SK-N-SH (cell line): ENCODE data around the gene DNTT.

Experiments used
- EP300 ChIP-seq, 2 experiments: IDR thresholded peaks; 2 replicates each; pipeline versions ENCODE4 v1.4.0 to v1.6.1; 2012; ENCODE audit warnings: borderline replicate concordance in 1 of 2, low read depth in 1 of 2, low read length in 1 of 2
- FOXM1 ChIP-seq: IDR thresholded peaks from 2 replicates; pipeline ENCODE4 v1.4.0; 2012; ENCODE audit warnings: low read depth, mild to moderate bottlenecking
- GABPA ChIP-seq: IDR thresholded peaks from 2 replicates; pipeline ENCODE4 v1.4.0; 2012; ENCODE audit warnings: low read depth, mild to moderate bottlenecking
- GATA2 ChIP-seq: sonication (generic); formaldehyde crosslinking; IDR thresholded peaks from 2 replicates; pipeline ENCODE4 v1.5.0; 2020; ENCODE audit warnings: mild to moderate bottlenecking, missing genetic modification reagents
- MEF2A ChIP-seq: IDR thresholded peaks from 2 replicates; pipeline ENCODE4 v1.4.0; 2012; ENCODE audit warnings: low read depth, borderline replicate concordance
- SMC3 ChIP-seq: IDR thresholded peaks from 2 replicates; pipeline ENCODE4 v1.6.1; 2012; ENCODE audit warnings: low read depth, low read length, improper control_type of control experiment
- TAF1 ChIP-seq: IDR thresholded peaks from 2 replicates; pipeline ENCODE4 v1.6.1; 2012; ENCODE audit warnings: low read depth, mild to moderate bottlenecking, low read length, moderate library complexity, borderline replicate concordance
- TF ChIP-seq, protein P1 (sequence below): IDR thresholded peaks from 2 replicates; pipeline ENCODE4 v1.4.0; 2012; ENCODE audit warnings: low read depth
- TF ChIP-seq, protein P2 (sequence below): IDR thresholded peaks from 2 replicates; pipeline ENCODE4 v1.6.1; 2012; ENCODE audit warnings: mild to moderate bottlenecking, low read depth, low read length, moderate library complexity
- TF ChIP-seq, protein P3 (sequence below): fragments of 200-600 bp; sonication (generic); IDR thresholded peaks from 2 replicates; pipeline ENCODE4 v1.6.1; 2017; ENCODE audit warnings: antibody characterized with exemption, mild to moderate bottlenecking, moderate library complexity
- TF ChIP-seq, protein P4 (sequence below): IDR thresholded peaks from 2 replicates; pipeline ENCODE4 v1.4.0; 2012; ENCODE audit warnings: low read depth, borderline replicate concordance

DNA sequence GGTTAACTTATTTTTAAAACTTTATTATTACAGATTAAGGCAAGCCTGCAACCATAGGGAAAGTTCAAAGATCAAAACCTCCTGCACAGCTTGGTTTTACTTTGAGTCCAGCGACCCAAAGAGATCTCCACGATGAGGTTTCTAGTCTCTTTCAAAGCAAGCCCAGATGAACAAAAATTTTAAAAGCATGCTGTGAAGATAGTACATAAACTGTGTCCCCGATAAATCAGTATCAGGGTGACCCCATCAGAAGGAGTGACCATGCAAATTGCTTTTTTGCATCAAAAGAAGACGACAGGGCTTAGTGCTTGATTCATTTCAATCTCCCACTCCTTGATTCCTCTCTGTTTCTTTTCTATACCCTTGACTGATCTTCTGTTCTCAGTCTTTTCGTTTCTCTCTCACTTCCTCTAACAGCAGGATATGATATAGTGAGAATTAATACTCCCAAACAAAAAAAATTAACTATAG is 16.0 kb upstream of the DNTT start:
- TF ChIP-seq, protein P1, sequence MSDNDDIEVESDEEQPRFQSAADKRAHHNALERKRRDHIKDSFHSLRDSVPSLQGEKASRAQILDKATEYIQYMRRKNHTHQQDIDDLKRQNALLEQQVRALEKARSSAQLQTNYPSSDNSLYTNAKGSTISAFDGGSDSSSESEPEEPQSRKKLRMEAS = no peak
- TF ChIP-seq TAF1 = no peak
- TF ChIP-seq, protein P2, sequence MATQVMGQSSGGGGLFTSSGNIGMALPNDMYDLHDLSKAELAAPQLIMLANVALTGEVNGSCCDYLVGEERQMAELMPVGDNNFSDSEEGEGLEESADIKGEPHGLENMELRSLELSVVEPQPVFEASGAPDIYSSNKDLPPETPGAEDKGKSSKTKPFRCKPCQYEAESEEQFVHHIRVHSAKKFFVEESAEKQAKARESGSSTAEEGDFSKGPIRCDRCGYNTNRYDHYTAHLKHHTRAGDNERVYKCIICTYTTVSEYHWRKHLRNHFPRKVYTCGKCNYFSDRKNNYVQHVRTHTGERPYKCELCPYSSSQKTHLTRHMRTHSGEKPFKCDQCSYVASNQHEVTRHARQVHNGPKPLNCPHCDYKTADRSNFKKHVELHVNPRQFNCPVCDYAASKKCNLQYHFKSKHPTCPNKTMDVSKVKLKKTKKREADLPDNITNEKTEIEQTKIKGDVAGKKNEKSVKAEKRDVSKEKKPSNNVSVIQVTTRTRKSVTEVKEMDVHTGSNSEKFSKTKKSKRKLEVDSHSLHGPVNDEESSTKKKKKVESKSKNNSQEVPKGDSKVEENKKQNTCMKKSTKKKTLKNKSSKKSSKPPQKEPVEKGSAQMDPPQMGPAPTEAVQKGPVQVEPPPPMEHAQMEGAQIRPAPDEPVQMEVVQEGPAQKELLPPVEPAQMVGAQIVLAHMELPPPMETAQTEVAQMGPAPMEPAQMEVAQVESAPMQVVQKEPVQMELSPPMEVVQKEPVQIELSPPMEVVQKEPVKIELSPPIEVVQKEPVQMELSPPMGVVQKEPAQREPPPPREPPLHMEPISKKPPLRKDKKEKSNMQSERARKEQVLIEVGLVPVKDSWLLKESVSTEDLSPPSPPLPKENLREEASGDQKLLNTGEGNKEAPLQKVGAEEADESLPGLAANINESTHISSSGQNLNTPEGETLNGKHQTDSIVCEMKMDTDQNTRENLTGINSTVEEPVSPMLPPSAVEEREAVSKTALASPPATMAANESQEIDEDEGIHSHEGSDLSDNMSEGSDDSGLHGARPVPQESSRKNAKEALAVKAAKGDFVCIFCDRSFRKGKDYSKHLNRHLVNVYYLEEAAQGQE = no peak
- no peak for TF ChIP-seq MEF2A
- TF ChIP-seq, protein P3, sequence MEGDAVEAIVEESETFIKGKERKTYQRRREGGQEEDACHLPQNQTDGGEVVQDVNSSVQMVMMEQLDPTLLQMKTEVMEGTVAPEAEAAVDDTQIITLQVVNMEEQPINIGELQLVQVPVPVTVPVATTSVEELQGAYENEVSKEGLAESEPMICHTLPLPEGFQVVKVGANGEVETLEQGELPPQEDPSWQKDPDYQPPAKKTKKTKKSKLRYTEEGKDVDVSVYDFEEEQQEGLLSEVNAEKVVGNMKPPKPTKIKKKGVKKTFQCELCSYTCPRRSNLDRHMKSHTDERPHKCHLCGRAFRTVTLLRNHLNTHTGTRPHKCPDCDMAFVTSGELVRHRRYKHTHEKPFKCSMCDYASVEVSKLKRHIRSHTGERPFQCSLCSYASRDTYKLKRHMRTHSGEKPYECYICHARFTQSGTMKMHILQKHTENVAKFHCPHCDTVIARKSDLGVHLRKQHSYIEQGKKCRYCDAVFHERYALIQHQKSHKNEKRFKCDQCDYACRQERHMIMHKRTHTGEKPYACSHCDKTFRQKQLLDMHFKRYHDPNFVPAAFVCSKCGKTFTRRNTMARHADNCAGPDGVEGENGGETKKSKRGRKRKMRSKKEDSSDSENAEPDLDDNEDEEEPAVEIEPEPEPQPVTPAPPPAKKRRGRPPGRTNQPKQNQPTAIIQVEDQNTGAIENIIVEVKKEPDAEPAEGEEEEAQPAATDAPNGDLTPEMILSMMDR = no peak
- TF ChIP-seq GATA2 (CRISPR knock-in tag) = no peak
- no peak for TF ChIP-seq GABPA
- no peak for TF ChIP-seq EP300 (IDR thresholded peaks at IDR 0.05; ENCODE audit: borderline replicate concordance in 1 of 2, low read depth in 1 of 2, low read length in 1 of 2)
- TF ChIP-seq, protein P4, sequence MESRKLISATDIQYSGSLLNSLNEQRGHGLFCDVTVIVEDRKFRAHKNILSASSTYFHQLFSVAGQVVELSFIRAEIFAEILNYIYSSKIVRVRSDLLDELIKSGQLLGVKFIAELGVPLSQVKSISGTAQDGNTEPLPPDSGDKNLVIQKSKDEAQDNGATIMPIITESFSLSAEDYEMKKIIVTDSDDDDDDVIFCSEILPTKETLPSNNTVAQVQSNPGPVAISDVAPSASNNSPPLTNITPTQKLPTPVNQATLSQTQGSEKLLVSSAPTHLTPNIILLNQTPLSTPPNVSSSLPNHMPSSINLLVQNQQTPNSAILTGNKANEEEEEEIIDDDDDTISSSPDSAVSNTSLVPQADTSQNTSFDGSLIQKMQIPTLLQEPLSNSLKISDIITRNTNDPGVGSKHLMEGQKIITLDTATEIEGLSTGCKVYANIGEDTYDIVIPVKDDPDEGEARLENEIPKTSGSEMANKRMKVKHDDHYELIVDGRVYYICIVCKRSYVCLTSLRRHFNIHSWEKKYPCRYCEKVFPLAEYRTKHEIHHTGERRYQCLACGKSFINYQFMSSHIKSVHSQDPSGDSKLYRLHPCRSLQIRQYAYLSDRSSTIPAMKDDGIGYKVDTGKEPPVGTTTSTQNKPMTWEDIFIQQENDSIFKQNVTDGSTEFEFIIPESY = no peak
- TF ChIP-seq SMC3 = no peak
- no peak for TF ChIP-seq FOXM1
